ENCODE data around the gene AQP6.

GRCh38 chr12:49959685-49960473 is 12.9 kb upstream of the AQP6 start:
- TF ChIP-seq CTCF (IDR thresholded peaks at IDR 0.05; ENCODE audit: poor library complexity), result no peak
- TF ChIP-seq EZH2 (IDR thresholded peaks at IDR 0.05; ENCODE audit: borderline replicate concordance), result peak; percentile 63
- TF ChIP-seq EZH2phosphoT487 (IDR thresholded peaks at IDR 0.05; ENCODE audit: low read depth, severe bottlenecking, unreplicated experiment), result no peak

All from hepatocyte (in vitro differentiated cells).